GM21360 (cell line): Measurements from ENCODE around the gene DOK5.

Experiments used
- ATAC-seq: cut with Tn5 transposase; IDR thresholded peaks from one replicate; pipeline ENCODE4 v1.9.1; 2021; ENCODE audit warnings: mild to moderate bottlenecking, moderate library complexity; ENCODE audit not compliant: unreplicated experiment

The DOK5 gene

GRCh38 chr20:54606380-54606779 lies 131.0 kb downstream of the DOK5 start:
- no peak for ATAC-seq

GRCh38 chr20:54608039-54608745 lies 132.8 kb downstream of the DOK5 start:
- no peak for ATAC-seq

- no peak for ATAC-seq
Observed at GRCh38 chr20:54608943-54609342, 133.6 kb downstream of the DOK5 start.

- no peak for ATAC-seq
Observed at GRCh38 chr20:54611708-54612412, 136.5 kb downstream of the DOK5 start.

GRCh38 chr20:54618412-54618811 lies 143.0 kb downstream of the DOK5 start:
- ATAC-seq: no peak

- no peak for ATAC-seq
Observed at GRCh38 chr20:54619181-54619580, 143.8 kb downstream of the DOK5 start.

GRCh38 chr20:54619682-54620081 lies 144.3 kb downstream of the DOK5 start:
- ATAC-seq: no peak

GRCh38 chr20:54620611-54621010 lies 145.2 kb downstream of the DOK5 start:
- no peak for ATAC-seq

- no peak for ATAC-seq
Observed at GRCh38 chr20:54622333-54623295, 147.2 kb downstream of the DOK5 start.

GRCh38 chr20:54623991-54624569 lies 148.7 kb downstream of the DOK5 start:
- no peak for ATAC-seq

GRCh38 chr20:54624706-54625390 lies 149.5 kb downstream of the DOK5 start:
- ATAC-seq: no peak

GRCh38 chr20:54625497-54625896 lies 150.1 kb downstream of the DOK5 start:
- ATAC-seq: no peak

GRCh38 chr20:54626126-54626525 lies 150.7 kb downstream of the DOK5 start:
- no peak for ATAC-seq

GRCh38 chr20:54629632-54630031 lies 154.2 kb downstream of the DOK5 start:
- no peak for ATAC-seq

- ATAC-seq: no peak
Observed at GRCh38 chr20:54630582-54630981, 155.2 kb downstream of the DOK5 start.

GRCh38 chr20:54631059-54631458 lies 155.7 kb downstream of the DOK5 start:
- ATAC-seq: no peak

- ATAC-seq: peak; percentile 96
Observed at GRCh38 chr20:54633374-54634355, 158.3 kb downstream of the DOK5 start.

GRCh38 chr20:54636575-54636974 lies 161.2 kb downstream of the DOK5 start:
- ATAC-seq: no peak

- ATAC-seq: no peak
Observed at GRCh38 chr20:54639941-54640340, 164.5 kb downstream of the DOK5 start.
